HepG2 (cell line): ENCODE results near the gene DLAT. TPM values are rescaled to one million over a fixed set of nuclear protein-coding genes. Genes with fewer than 3 reads are reported as not detected.

Experiments used
- ATAC-seq: fragments of 200-7000 bp; cut with Tn5 transposase; 3 replicates; pipeline ENCODE4 v1.9.1; 2020; ENCODE audit warnings: mild to moderate bottlenecking, moderate library complexity
- BruUV-seq: library from RNA; stranded (reverse); fragments of 400-500 nt; replicated peaks from 2 replicates; lab custom pipeline; 2021; lab: Mats Ljungman, UMichigan
- CTCF ChIA-PET: fragments of 300-600 bp; formaldehyde crosslinking; extraction: SDS; loops from one replicate; lab custom pipeline; 2021; ENCODE audit warnings: low total read pairs, inconsistent platforms, low intra/inter-chr PET ratio; lab: Yijun Ruan, JAX
- POLR2A ChIA-PET: fragments of 350-600 bp; sonication (Branson Sonifier 250); formaldehyde crosslinking; loops from one replicate; lab custom pipeline; 2020; ENCODE audit warnings: antibody characterized with exemption, inconsistent platforms; lab: Yijun Ruan, JAX
- DNase-seq: peaks from one replicate; pipeline ENCODE4 v3.0.0-alpha.2; 2015; ENCODE audit warnings: low spot score
- FAIRE-seq: peaks from 3 replicates; lab custom pipeline; 2011; peaks lifted over from hg19 to GRCh38; lab: Jason Lieb, UNC
- H2AFZ ChIP-seq: one replicate; pipeline ENCODE4 v1.6.1; 2011; ENCODE audit warnings: low read length, inconsistent platforms
- H3K27ac ChIP-seq: fragments of 300-600 bp; 3 replicates; pipeline ENCODE4 v1.8.0; 2011; ENCODE audit warnings: mixed run types, mild to moderate bottlenecking, mixed read lengths, low read length, inconsistent platforms; ENCODE audit not compliant: insufficient read depth; ENCODE audit errors: extremely low read length
- H3K27me3 ChIP-seq, 2 experiments: fragments of 200-600 bp in 1 of 2; 2 replicates in 1 of 2; 3 replicates in 1 of 2; pipeline versions ENCODE4 v1.6.0 to v1.8.0; 2011; ENCODE audit warnings: low read length in 2 of 2, mild to moderate bottlenecking in 2 of 2, moderate library complexity in 2 of 2, inconsistent platforms in 1 of 2; ENCODE audit not compliant: insufficient read depth in 2 of 2, control insufficient read depth in 1 of 2
- H3K36me3 ChIP-seq, 2 experiments: fragments of 200-600 bp in 1 of 2; replicated peaks in 1 of 2; 2 replicates in 1 of 2; 3 replicates in 1 of 2; pipeline versions ENCODE4 v1.5.1 to v1.8.0; 2011; ENCODE audit warnings: low read length in 2 of 2, inconsistent platforms in 1 of 2; ENCODE audit not compliant: insufficient read depth in 2 of 2, control insufficient read depth in 1 of 2
- H3K4me1 ChIP-seq: 2 replicates; pipeline ENCODE4 v1.5.1; 2012; ENCODE audit warnings: low read length, inconsistent platforms; ENCODE audit not compliant: insufficient read depth
- H3K4me2 ChIP-seq: 2 replicates; pipeline ENCODE4 v1.6.0; 2011; ENCODE audit warnings: low read depth, low read length, inconsistent platforms
- H3K4me3 ChIP-seq, 3 experiments: fragments of 200-600 bp in 1 of 3; sonication (generic), shearing (Covaris generic) in 1 of 3; replicated peaks in 1 of 3; 2 replicates each; pipeline ENCODE4 v1.5.1; 2011 to 2016; ENCODE audit warnings: low read length in 3 of 3, inconsistent platforms in 2 of 3, low read depth in 2 of 3, mild to moderate bottlenecking in 2 of 3, control low read depth in 1 of 3, mixed read lengths in 1 of 3; ENCODE audit not compliant: insufficient read depth in 1 of 3
- H3K79me2 ChIP-seq: one replicate; pipeline ENCODE4 v1.6.1; 2011; ENCODE audit warnings: low read length, inconsistent platforms; ENCODE audit not compliant: insufficient read depth
- H3K9ac ChIP-seq: 2 replicates; pipeline ENCODE4 v1.6.0; 2011; ENCODE audit warnings: mild to moderate bottlenecking, low read depth, low read length, inconsistent platforms; ENCODE audit not compliant: insufficient read depth
- H3K9me3 ChIP-seq: 2 replicates; pipeline ENCODE4 v1.5.1; 2012; ENCODE audit warnings: mild to moderate bottlenecking, low read length
- H4K20me1 ChIP-seq: 2 replicates; pipeline ENCODE4 v1.6.0; 2011; ENCODE audit warnings: inconsistent platforms, mild to moderate bottlenecking, low read length, moderate library complexity; ENCODE audit not compliant: insufficient read depth
- KMT2A ChIP-seq: sonication (generic); formaldehyde crosslinking; IDR thresholded peaks from 2 replicates; pipeline ENCODE4 v1.4.0; 2020; ENCODE audit warnings: missing genetic modification reagents
- SRF ChIP-seq: IDR thresholded peaks from 2 replicates; pipeline ENCODE4 v1.6.1; 2011; ENCODE audit warnings: mild to moderate bottlenecking, low read depth, low read length, moderate library complexity
- TSC22D2 ChIP-seq: sonication (generic); formaldehyde crosslinking; IDR thresholded peaks from 2 replicates; pipeline ENCODE4 v1.5.1; 2020; ENCODE audit warnings: missing genetic modification reagents, mild to moderate bottlenecking, borderline replicate concordance
- WGBS: methylation state at CpG from one replicate; pipeline ENCODE4 v1.1.6; 2017; ENCODE audit warnings: low lambda C conversion rate; 5-methylcytosine and 5-hydroxymethylcytosine counted together
- in situ Hi-C: cut with HindIII; loops from 2 replicates; pipeline ENCODE4 v1.10.0; 2017; ENCODE audit warnings: low pct_unique_long_range_greater_than_20kb; ENCODE audit not compliant: extremely low pct_ligation_motif_present
- intact Hi-C: fragments of 100-400 bp; cut with micrococcal nuclease; formaldehyde crosslinking; loops from one replicate; pipeline ENCODE4 v1.10.0; 2022; ENCODE audit not compliant: unreplicated experiment
- polyA plus RNA-seq, 8 experiments: library from polyadenylated mRNA; depleted of rRNA in 3 of 8; stranded (reverse) in 7 of 8; unstranded in 1 of 8; fragments of >200 nt; fragmentation: Illumina TruSeq in 4 of 8; extraction: Trizol in 4 of 8; gene quantifications; 2 replicates each; pipeline versions ENCODE4 v1.2.1 to v1.2.3, GENCODE V29; 2011 to 2016; ENCODE audit warnings: low read depth in 4 of 8, missing spikeins in 1 of 8, mixed read lengths in 1 of 8; ENCODE audit not compliant: insufficient read depth in 1 of 8
- total RNA-seq, 5 experiments: library from RNA; depleted of rRNA; stranded (reverse); fragments of >200 nt; fragmentation: Illumina TruSeq; extraction: Trizol; gene quantifications; 2 replicates each; pipeline ENCODE4 v1.2.3, GENCODE V29; 2016; ENCODE audit warnings: low read depth in 1 of 5

Gene DLAT
- total and polyA plus RNA-seq, 2 of the 13 experiments (the other 11 are each of a cell fraction or from before 2014, with no cell fraction given): 26.4 to 62.2 TPM

GRCh38 chr11:111977146-111978027, 47.8 kb upstream of the DLAT start:
- 97% methylated on average over 48 of the region's 65 CpGs for WGBS
- in situ Hi-C loops: no loop called here
- no peak for FAIRE-seq

GRCh38 chr11:111978028-111978771, 47.0 kb upstream of the DLAT start:
- ChIA-PET CTCF (no interaction called here), POLR2A (interaction anchor here (1.4 kb wide), 1 partner anchor 41 kb away, joined by 3 read pairs; the partner anchor contains the start of gene DIXDC1)
- Histone ChIP-seq H3K4me2 (no peak overlapping the region), H4K20me1 (no peaks in the 10 kb centered on the region)
- intact Hi-C loops: no loop called here
- peak; percentile 23; the same call in 1 of the 2 replicates for TF ChIP-seq SRF
- TF ChIP-seq TSC22D2 (CRISPR knock-in tag): no peak
- TF ChIP-seq, all 625 proteins: peak for 1
- in situ Hi-C loops: no loop called here
- Histone ChIP-seq H3K9ac (no peak overlapping the region), H3K27ac (no peak overlapping the region), H3K4me1 (peaks cover 19% of the 10 kb centered on the region), H3K36me3 (peaks cover 2 to 37% of the 10 kb centered on the region in 2 experiments; a peak in 4 of 5 replicates), H3K27me3 (no peaks in the 10 kb centered on the region), H3K4me3 (no peak overlapping the region), H3K9me3 (no peaks in the 10 kb centered on the region), H3K79me2 (no peaks in the 10 kb centered on the region), H2AFZ (no peak overlapping the region)
- DNase-seq: no peak
- no TSS peak for BruUV-seq
- WGBS: 83% methylated on average over 7 of the region's 8 CpGs
- FAIRE-seq: no peak
- ATAC-seq: no peak

More at GRCh38 chr11:111977146-111978027, 47.8 kb upstream of the DLAT start:
- ATAC-seq: no peak
- Histone ChIP-seq H3K27ac (no peak overlapping the region), H3K9me3 (no peaks in the 10 kb centered on the region), H4K20me1 (no peaks in the 10 kb centered on the region), H3K36me3 (peaks cover 4 to 40% of the 10 kb centered on the region in 2 experiments; a peak in 4 of 5 replicates), H3K4me1 (peaks cover 10% of the 10 kb centered on the region), H3K79me2 (no peaks in the 10 kb centered on the region), H3K27me3 (no peaks in the 10 kb centered on the region), H3K9ac (no peak overlapping the region)
- CTCF ChIA-PET: no interaction called here
- intact Hi-C loops: no loop called here
- BruUV-seq: no TSS peak
- no peak for TF ChIP-seq KMT2A (CRISPR knock-in tag)
- TF ChIP-seq, all 625 proteins: peak for 0
- H2AFZ ChIP-seq: no peak overlapping the region
- no peak overlapping the region for H3K4me2 ChIP-seq
- POLR2A ChIA-PET: no interaction called here
- no peak for DNase-seq
- no peak overlapping the region for H3K4me3 ChIP-seq
